Measurements from ENCODE around the gene TRIM24.

TRIM24 gene

GRCh38 chr7:138588986-138589385 lies 128.9 kb downstream of the TRIM24 start:
- H3K4me1 Mint-ChIP-seq: no peaks in the 10 kb centered on the region
- H3K27ac Mint-ChIP-seq: no peak overlapping the region
- H3K27me3 Mint-ChIP-seq: no peaks in the 10 kb centered on the region
- H3K36me3 Mint-ChIP-seq: peaks cover 14% of the 10 kb centered on the region
- no peak overlapping the region for H3K4me3 Mint-ChIP-seq
- no peaks in the 10 kb centered on the region for H3K9me3 Mint-ChIP-seq

- Mint-ChIP-seq H3K4me3 (no peak overlapping the region), H3K36me3 (peaks cover 3% of the 10 kb centered on the region)
Measured at GRCh38 chr7:138590154-138590553, 130.1 kb downstream of the TRIM24 start.

DNA sequence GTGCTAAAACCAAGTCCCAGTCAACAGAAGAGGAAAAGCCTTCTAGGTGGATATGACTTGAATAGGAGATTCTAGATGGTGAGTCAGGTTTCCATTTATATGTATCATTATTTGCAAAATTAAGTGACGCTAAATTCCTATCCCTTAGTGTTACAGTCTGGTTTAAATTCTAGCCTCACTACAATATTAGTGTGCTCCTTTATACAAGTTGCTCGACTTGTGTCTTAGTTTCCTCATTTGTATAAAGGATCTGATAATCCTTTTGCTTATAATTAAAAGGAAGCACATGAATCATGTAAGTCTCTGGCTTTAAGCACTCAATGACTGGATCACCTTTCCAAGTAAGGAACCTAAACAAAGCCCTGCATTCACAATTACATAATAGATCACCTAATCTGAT lies 135.4 kb downstream of the TRIM24 start:
- Mint-ChIP-seq H3K36me3 (no peaks in the 10 kb centered on the region), H3K9me3 (no peaks in the 10 kb centered on the region), H3K27ac (no peak overlapping the region), H3K27me3 (no peaks in the 10 kb centered on the region), H3K4me3 (no peak overlapping the region), H3K4me1 (no peaks in the 10 kb centered on the region)

More at GRCh38 chr7:138590154-138590553, 130.1 kb downstream of the TRIM24 start:
- no peaks in the 10 kb centered on the region for H3K9me3 Mint-ChIP-seq
- no peak overlapping the region for H3K27ac Mint-ChIP-seq
- H3K4me1 Mint-ChIP-seq: no peaks in the 10 kb centered on the region
- no peaks in the 10 kb centered on the region for H3K27me3 Mint-ChIP-seq

GRCh38 chr7:138602451-138602850 lies 142.4 kb downstream of the TRIM24 start:
- H3K27me3 Mint-ChIP-seq: peaks cover 1% of the 10 kb centered on the region
- no peak overlapping the region for H3K27ac Mint-ChIP-seq
- no peaks in the 10 kb centered on the region for H3K9me3 Mint-ChIP-seq
- H3K36me3 Mint-ChIP-seq: no peaks in the 10 kb centered on the region
- H3K4me1 Mint-ChIP-seq: peaks cover 7% of the 10 kb centered on the region
- H3K4me3 Mint-ChIP-seq: no peak overlapping the region

DNA sequence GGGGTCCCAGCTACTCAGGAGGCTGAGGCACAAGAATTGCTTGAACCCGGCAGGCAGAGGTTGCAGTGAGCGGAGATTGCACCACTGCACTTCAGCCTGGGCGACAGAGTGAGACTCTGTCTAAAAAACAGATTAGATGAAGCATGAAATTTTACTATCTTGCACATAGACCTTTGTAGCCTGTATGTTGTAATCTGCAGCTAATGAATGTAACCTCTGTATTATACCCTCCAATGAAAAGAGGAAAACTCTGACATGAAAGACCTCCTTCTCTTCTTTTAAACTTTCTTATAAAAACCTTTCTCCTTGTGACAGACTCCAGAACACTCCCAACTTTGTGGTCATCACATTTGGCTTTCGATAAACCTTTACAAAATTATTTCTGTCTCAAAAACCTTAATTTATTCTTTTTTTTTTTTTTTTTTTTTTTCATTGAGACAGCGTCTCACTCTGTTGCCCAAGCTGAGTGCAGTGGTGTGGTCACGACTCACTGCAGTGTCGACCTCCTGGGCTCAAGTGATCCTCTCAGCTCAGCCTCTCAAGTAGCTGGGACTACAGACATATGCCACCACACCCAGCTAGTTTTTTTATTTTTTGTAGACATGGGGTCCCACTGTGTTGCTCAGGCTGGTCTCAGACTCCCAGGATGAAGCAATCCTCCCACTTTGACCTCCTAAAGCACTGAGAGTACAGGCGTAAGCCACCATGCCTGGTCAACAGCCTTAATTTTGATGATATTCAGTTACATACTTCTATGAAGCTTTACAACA lies 143.7 kb downstream of the TRIM24 start:
- Mint-ChIP-seq H3K4me3 (no peak overlapping the region), H3K4me1 (peaks cover 15% of the 10 kb centered on the region), H3K36me3 (no peaks in the 10 kb centered on the region), H3K27ac (no peak overlapping the region), H3K9me3 (no peaks in the 10 kb centered on the region), H3K27me3 (peaks cover 1% of the 10 kb centered on the region)

DNA sequence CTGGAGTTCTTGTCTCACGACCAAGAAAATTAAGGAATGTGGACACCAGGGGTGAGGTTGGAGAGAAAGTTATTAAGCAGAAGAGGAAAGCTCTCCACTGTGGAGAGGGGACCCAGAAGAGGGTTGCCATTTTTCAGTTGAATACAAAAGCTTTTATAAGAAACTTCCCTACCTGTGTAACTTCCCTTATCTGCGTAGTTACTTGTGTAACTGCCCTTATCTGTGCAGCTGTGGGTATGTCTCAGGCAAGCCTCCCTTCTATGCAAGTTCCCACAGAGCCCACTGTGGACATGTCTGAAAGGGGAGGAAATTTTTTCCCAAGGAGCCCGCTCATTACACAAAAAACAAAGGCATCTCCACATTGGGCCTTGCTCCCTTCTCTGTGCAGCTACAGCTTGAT lies 146.2 kb downstream of the TRIM24 start:
- Mint-ChIP-seq H3K4me1 (peaks cover 15% of the 10 kb centered on the region), H3K27ac (no peak overlapping the region), H3K27me3 (no peaks in the 10 kb centered on the region), H3K4me3 (no peak overlapping the region), H3K36me3 (no peaks in the 10 kb centered on the region), H3K9me3 (no peaks in the 10 kb centered on the region)

- Mint-ChIP-seq H3K4me1 (peaks cover 15% of the 10 kb centered on the region), H3K36me3 (no peaks in the 10 kb centered on the region), H3K4me3 (no peak overlapping the region), H3K27me3 (no peaks in the 10 kb centered on the region), H3K9me3 (no peaks in the 10 kb centered on the region), H3K27ac (peak overlapping the region; percentile 38)
Measured at GRCh38 chr7:138607216-138608126, 147.4 kb downstream of the TRIM24 start.

- H3K36me3 Mint-ChIP-seq: no peaks in the 10 kb centered on the region
- no peak overlapping the region for H3K4me3 Mint-ChIP-seq
- no peak overlapping the region for H3K27ac Mint-ChIP-seq
- no peaks in the 10 kb centered on the region for H3K9me3 Mint-ChIP-seq
- H3K27me3 Mint-ChIP-seq: no peaks in the 10 kb centered on the region
- peaks cover 15% of the 10 kb centered on the region for H3K4me1 Mint-ChIP-seq
Measured at GRCh38 chr7:138608275-138608674, 148.2 kb downstream of the TRIM24 start.

GRCh38 chr7:138610671-138611170 lies 150.7 kb downstream of the TRIM24 start:
- H3K36me3 Mint-ChIP-seq: no peaks in the 10 kb centered on the region
- H3K27me3 Mint-ChIP-seq: no peaks in the 10 kb centered on the region
- H3K9me3 Mint-ChIP-seq: no peaks in the 10 kb centered on the region
- no peak overlapping the region for H3K4me3 Mint-ChIP-seq
- peaks cover 15% of the 10 kb centered on the region for H3K4me1 Mint-ChIP-seq
- peak overlapping the region; percentile 41 for H3K27ac Mint-ChIP-seq

GRCh38 chr7:138613630-138614029 lies 153.6 kb downstream of the TRIM24 start:
- H3K9me3 Mint-ChIP-seq: no peaks in the 10 kb centered on the region
- H3K4me1 Mint-ChIP-seq: no peaks in the 10 kb centered on the region
- H3K36me3 Mint-ChIP-seq: no peaks in the 10 kb centered on the region
- no peak overlapping the region for H3K27ac Mint-ChIP-seq
- no peak overlapping the region for H3K4me3 Mint-ChIP-seq
- no peaks in the 10 kb centered on the region for H3K27me3 Mint-ChIP-seq

DNA sequence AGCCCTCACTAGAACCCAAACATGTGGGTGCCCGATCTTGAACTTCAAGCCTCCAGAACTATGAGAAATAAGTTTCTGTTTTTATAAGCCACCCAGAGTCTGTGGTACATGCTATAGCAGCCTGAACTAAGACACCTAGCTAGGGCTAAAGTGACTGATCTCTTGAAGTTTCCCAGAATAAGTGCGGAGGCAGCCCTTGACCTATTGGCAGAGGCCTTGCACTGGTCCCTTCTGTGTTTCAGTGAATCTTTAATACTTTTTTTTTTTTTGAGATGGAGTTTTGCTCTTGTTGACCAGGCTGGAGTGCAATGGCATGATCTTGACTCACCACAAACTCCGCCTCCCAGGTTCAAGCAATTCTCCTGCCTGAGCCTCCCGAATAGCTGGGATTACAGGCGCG lies 156.0 kb downstream of the TRIM24 start:
- Mint-ChIP-seq H3K36me3 (no peaks in the 10 kb centered on the region), H3K27me3 (no peaks in the 10 kb centered on the region), H3K4me1 (no peaks in the 10 kb centered on the region), H3K4me3 (no peak overlapping the region), H3K27ac (no peak overlapping the region), H3K9me3 (no peaks in the 10 kb centered on the region)

DNA sequence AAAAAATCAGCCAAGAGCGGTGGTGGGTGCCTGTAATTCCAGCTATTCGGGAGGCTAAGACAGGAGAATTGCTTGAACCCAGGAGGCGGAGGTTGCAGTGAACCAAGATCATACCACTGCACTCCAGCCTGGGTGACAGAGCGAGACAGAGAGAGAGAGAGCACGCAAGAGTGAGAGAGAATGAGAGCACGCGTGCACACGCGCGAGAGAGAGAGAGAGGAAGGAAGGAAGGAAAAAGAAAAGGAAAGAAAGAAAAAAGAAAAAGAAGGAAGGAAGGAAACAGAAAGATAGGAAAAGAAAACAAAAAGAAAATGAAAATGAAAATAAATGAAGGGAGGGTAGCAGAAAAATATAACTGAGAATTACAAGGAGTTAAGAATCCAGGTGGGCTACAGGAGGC lies 158.4 kb downstream of the TRIM24 start:
- Mint-ChIP-seq H3K4me3 (no peak overlapping the region), H3K27ac (no peak overlapping the region), H3K36me3 (no peaks in the 10 kb centered on the region), H3K27me3 (no peaks in the 10 kb centered on the region), H3K4me1 (no peaks in the 10 kb centered on the region), H3K9me3 (no peaks in the 10 kb centered on the region)

GRCh38 chr7:138618933-138619332 lies 158.9 kb downstream of the TRIM24 start:
- H3K4me3 Mint-ChIP-seq: no peak overlapping the region
- no peaks in the 10 kb centered on the region for H3K36me3 Mint-ChIP-seq
- no peaks in the 10 kb centered on the region for H3K27me3 Mint-ChIP-seq

GRCh38 chr7:138622841-138623240 lies 162.8 kb downstream of the TRIM24 start:
- Mint-ChIP-seq H3K36me3 (no peaks in the 10 kb centered on the region), H3K27ac (no peak overlapping the region)

More at GRCh38 chr7:138618933-138619332, 158.9 kb downstream of the TRIM24 start:
- peaks cover under 1% of the 10 kb centered on the region for H3K4me1 Mint-ChIP-seq
- H3K9me3 Mint-ChIP-seq: no peaks in the 10 kb centered on the region
- H3K27ac Mint-ChIP-seq: no peak overlapping the region

DNA sequence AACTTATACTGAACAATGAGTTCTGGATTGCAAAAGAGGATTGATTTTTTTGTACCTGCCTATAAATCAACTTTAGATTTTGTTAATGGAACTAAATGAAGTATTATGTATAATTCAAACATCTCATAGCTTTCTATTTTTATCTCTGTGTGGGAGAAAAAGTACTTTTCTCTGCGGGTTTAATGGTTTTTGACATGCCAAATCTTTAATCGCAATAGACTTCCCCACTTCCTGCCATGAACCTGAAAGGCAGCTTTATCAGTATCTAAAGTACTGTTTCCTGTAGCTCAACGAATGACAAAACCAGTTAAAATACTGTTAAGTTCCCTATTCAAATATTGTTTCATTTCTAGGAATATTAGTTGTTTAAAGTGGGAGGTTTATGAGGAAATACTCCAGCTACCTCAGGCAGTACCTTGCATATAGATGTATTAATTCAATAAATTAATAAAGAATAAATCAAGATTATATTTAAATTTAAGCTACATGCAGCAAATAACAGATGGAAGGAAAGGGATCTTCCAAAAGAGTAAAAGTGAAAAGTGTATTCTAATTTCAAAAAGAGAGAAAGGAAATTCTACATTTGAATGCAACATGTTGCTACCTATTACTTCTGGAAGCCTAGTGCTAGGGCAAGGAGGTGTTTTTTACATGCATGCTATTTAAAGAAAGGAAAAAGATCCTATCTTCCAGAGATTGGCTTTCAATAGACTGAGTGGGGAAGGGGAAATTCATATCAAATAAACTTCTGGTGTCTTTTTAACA lies 165.2 kb downstream of the TRIM24 start:
- H3K36me3 Mint-ChIP-seq: no peaks in the 10 kb centered on the region
- no peaks in the 10 kb centered on the region for H3K27me3 Mint-ChIP-seq
- H3K4me3 Mint-ChIP-seq: peak overlapping the region; percentile 55
- peak overlapping the region; percentile 65 for H3K27ac Mint-ChIP-seq
- peaks cover 42% of the 10 kb centered on the region for H3K4me1 Mint-ChIP-seq
- H3K9me3 Mint-ChIP-seq: no peaks in the 10 kb centered on the region

More at GRCh38 chr7:138622841-138623240, 162.8 kb downstream of the TRIM24 start:
- Mint-ChIP-seq H3K4me1 (peaks cover 33% of the 10 kb centered on the region), H3K9me3 (no peaks in the 10 kb centered on the region), H3K4me3 (no peak overlapping the region), H3K27me3 (no peaks in the 10 kb centered on the region)

All from activated naive CD4-positive, alpha-beta T cell treated with anti-CD3 and anti-CD28 coated beads, Interleukin-2, amount 50 U/mL, for 24 hours (primary cell).